ENCODE data around the gene MXD1.

Gene MXD1

GRCh38 chr2:69979902-69980807 lies 65.2 kb downstream of the MXD1 start:
- no peak for DNase-seq

DNA sequence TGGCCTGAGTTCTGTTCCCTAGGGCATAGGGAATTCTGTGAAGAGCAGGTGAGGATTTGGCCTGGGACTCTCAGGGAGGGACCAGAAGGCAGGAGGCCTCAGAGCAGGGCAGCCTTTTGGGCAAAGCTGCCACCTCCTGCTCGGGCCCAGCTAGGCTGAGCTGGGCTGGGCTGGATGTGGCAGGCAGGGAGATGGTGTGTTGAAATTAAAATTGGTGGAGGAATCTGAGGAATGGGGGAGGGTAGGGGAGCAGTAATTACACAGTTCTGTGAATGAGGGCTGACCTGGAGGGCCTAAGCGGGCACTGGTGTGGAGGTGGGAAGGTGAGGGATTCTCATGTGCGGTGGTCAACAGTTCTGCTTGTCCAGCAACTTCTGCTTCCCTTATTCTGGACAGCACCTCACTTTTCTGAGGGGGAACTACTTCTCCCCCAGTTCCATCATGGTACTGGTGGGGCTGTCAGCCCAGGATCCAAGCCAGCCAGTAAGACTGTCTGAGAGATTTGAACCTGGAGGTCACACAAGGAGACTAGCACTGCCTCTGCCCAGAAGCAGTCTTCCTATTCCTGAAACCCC lies 68.6 kb downstream of the MXD1 start:
- DNase-seq, result no peak

- no peak for DNase-seq
Measured at GRCh38 chr2:69985216-69985615, 70.3 kb downstream of the MXD1 start.

- no peak for DNase-seq
Measured at GRCh38 chr2:69985688-69986087, 70.8 kb downstream of the MXD1 start.

GRCh38 chr2:69986691-69987090 lies 71.8 kb downstream of the MXD1 start:
- no peak for DNase-seq

GRCh38 chr2:69988086-69988635 lies 73.3 kb downstream of the MXD1 start:
- DNase-seq, result no peak

DNA sequence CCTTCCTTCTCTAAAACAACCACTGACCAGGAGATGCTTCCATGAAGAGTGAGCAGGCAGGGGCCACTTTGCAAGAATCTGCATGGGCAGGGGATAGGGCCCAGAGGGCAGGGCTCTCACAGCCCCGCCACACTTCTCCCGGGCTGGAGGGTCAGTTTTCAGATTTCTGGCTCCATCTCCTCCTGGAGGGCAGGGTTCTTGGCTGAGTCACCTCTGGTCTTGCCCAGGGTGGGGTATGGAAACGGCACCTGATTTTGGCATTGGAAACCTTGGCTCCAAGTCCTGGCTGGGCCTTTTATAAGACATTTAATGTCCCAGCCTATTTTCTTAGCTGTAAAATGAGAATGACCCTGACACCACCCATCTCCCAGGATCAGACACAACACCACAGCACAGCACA lies 74.1 kb downstream of the MXD1 start:
- DNase-seq, result no peak

- no peak for DNase-seq
Measured at GRCh38 chr2:69989441-69990105, 74.7 kb downstream of the MXD1 start.
